ENCODE results near the gene ATP6AP2. TPM values are rescaled to one million over a fixed set of nuclear protein-coding genes. Genes with fewer than 3 reads are reported as not detected.

The ATP6AP2 gene
- polyA plus RNA-seq, 1 of the 3 experiments (the other 2 are of a cell fraction), result 160 TPM

DNA sequence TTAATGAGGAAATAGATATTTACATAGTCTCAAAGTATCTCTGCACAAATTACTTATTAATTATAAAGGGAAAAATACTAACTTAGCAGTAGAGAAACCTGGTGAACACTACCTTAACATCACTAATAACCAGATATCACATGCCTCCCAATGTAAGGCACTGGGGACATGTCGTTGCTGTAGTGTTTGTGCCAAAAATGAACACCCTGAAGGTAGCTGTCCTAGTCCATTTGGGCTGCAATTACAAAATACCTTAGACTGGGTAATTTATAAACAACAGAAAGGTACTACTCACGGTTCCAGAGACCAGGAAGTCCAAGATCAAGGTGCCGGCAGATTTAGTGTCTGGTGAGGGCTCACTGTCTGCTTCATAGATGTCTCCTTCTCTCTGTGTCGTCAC is 31.7 kb downstream of the ATP6AP2 start:
- H3K4me3 ChIP-seq (ENCODE audit: low read depth in 2 of 2, low read length in 1 of 2), result no peak overlapping the region
- H3K27ac ChIP-seq (ENCODE audit: low read depth in 2 of 2, low read length in 1 of 2), result no peak overlapping the region
- H3K27me3 ChIP-seq (ENCODE audit: insufficient read depth), result no peaks in the 10 kb centered on the region; the same call in 1 of the 2 replicates
- TF ChIP-seq GABPA (IDR thresholded peaks at IDR 0.05; ENCODE audit: low read depth) (no peak), SIN3A (IDR thresholded peaks at IDR 0.05; ENCODE audit: borderline replicate concordance, low read depth, low read length) (no peak), JUND (IDR thresholded peaks at IDR 0.05) (no peak), TEAD4 (IDR thresholded peaks at IDR 0.05; ENCODE audit: borderline replicate concordance, insufficient read depth) (no peak), EP300 (IDR thresholded peaks at IDR 0.05; ENCODE audit: borderline replicate concordance in 1 of 2, low read depth in 1 of 2, low read length in 1 of 2) (no peak), RAD21 (IDR thresholded peaks at IDR 0.05; ENCODE audit: low read length) (no peak), FOXJ3 (CRISPR knock-in tag; IDR thresholded peaks at IDR 0.05) (no peak), RCOR1 (IDR thresholded peaks at IDR 0.05; ENCODE audit: low read length) (no peak)
- TF ChIP-seq, protein P1, sequence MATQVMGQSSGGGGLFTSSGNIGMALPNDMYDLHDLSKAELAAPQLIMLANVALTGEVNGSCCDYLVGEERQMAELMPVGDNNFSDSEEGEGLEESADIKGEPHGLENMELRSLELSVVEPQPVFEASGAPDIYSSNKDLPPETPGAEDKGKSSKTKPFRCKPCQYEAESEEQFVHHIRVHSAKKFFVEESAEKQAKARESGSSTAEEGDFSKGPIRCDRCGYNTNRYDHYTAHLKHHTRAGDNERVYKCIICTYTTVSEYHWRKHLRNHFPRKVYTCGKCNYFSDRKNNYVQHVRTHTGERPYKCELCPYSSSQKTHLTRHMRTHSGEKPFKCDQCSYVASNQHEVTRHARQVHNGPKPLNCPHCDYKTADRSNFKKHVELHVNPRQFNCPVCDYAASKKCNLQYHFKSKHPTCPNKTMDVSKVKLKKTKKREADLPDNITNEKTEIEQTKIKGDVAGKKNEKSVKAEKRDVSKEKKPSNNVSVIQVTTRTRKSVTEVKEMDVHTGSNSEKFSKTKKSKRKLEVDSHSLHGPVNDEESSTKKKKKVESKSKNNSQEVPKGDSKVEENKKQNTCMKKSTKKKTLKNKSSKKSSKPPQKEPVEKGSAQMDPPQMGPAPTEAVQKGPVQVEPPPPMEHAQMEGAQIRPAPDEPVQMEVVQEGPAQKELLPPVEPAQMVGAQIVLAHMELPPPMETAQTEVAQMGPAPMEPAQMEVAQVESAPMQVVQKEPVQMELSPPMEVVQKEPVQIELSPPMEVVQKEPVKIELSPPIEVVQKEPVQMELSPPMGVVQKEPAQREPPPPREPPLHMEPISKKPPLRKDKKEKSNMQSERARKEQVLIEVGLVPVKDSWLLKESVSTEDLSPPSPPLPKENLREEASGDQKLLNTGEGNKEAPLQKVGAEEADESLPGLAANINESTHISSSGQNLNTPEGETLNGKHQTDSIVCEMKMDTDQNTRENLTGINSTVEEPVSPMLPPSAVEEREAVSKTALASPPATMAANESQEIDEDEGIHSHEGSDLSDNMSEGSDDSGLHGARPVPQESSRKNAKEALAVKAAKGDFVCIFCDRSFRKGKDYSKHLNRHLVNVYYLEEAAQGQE (IDR thresholded peaks at IDR 0.05; ENCODE audit: low read depth, low read length), result no peak
- no peaks in the 10 kb centered on the region for H3K4me1 ChIP-seq (ENCODE audit: control insufficient read depth in 1 of 2, insufficient read depth in 2 of 2, low read depth in 1 of 2, low read length in 1 of 2)
- H3K36me3 ChIP-seq (replicated peaks in 1 of 2; ENCODE audit: control insufficient read depth in 1 of 2, insufficient read depth in 2 of 2, low read length in 1 of 2), result no peaks in the 10 kb centered on the region
- POLR2A ChIA-PET, result no interaction called here
- CTCF ChIA-PET, result no interaction called here
- H2AFZ ChIP-seq (ENCODE audit: low read depth), result no peak overlapping the region
- no peak overlapping the region for H3K9ac ChIP-seq
- no peak for DNase-seq
- H3K9me3 ChIP-seq, result no peaks in the 10 kb centered on the region
- peaks cover 10% of the 10 kb centered on the region for H3F3A ChIP-seq (replicated peaks; ENCODE audit: insufficient read depth)
- no peaks in the 10 kb centered on the region for H3K79me2 ChIP-seq (ENCODE audit: insufficient read depth)
- no peaks in the 10 kb centered on the region for H4K20me1 ChIP-seq (ENCODE audit: insufficient read depth)
- H3K4me2 ChIP-seq, result no peak overlapping the region
- 43% methylated on average over 4 of the region's 4 CpGs for WGBS (ENCODE audit: low lambda C conversion rate)
- H3K9me2 ChIP-seq, result no peaks in the 10 kb centered on the region

DNA sequence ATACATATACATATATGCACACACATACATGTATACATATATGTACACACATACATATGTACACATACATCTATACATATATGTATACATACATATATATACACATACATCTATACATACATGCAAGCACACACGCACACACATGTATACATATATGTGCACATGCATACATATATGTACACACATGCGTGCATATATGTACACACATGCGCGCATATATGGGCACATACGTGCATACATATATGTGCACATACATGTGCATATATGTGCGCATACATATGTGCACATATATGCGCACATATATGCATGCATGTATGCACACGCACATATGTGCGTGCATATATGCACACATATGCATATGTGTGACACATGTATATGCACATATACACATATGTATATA is 35.2 kb downstream of the ATP6AP2 start:
- H3K27me3 ChIP-seq (ENCODE audit: insufficient read depth), result peaks cover 3% of the 10 kb centered on the region; the same call in 1 of the 2 replicates
- DNase-seq, result no peak
- no peak overlapping the region for H2AFZ ChIP-seq (ENCODE audit: low read depth)
- H3K9ac ChIP-seq, result no peak overlapping the region
- H3K36me3 ChIP-seq (replicated peaks in 1 of 2; ENCODE audit: control insufficient read depth in 1 of 2, insufficient read depth in 2 of 2, low read length in 1 of 2), result no peaks in the 10 kb centered on the region
- H3K27ac ChIP-seq (ENCODE audit: low read depth in 2 of 2, low read length in 1 of 2), result no peak overlapping the region
- H3K9me3 ChIP-seq, result no peaks in the 10 kb centered on the region
- WGBS (ENCODE audit: low lambda C conversion rate), result 74% methylated on average over 9 of the region's 9 CpGs
- H3F3A ChIP-seq (replicated peaks; ENCODE audit: insufficient read depth), result peaks cover 10% of the 10 kb centered on the region
- ChIA-PET CTCF (no interaction called here), POLR2A (no interaction called here)
- H3K4me2 ChIP-seq, result no peak overlapping the region
- no peaks in the 10 kb centered on the region for H3K9me2 ChIP-seq
- no peaks in the 10 kb centered on the region for H3K79me2 ChIP-seq (ENCODE audit: insufficient read depth)
- no peak overlapping the region for H3K4me3 ChIP-seq (ENCODE audit: low read depth in 2 of 2, low read length in 1 of 2)
- H4K20me1 ChIP-seq (ENCODE audit: insufficient read depth), result no peaks in the 10 kb centered on the region
- H3K4me1 ChIP-seq (ENCODE audit: control insufficient read depth in 1 of 2, insufficient read depth in 2 of 2, low read depth in 1 of 2, low read length in 1 of 2), result no peaks in the 10 kb centered on the region
- no peak for TF ChIP-seq MEF2A (IDR thresholded peaks at IDR 0.05; ENCODE audit: borderline replicate concordance, low read depth)
- no peak for TF ChIP-seq EP300 (IDR thresholded peaks at IDR 0.05; ENCODE audit: borderline replicate concordance in 1 of 2, low read depth in 1 of 2, low read length in 1 of 2)
- TF ChIP-seq CHD2 (IDR thresholded peaks at IDR 0.05; ENCODE audit: low read length, partially characterized antibody), result no peak
- no peak for TF ChIP-seq NFIC (IDR thresholded peaks at IDR 0.05; ENCODE audit: borderline replicate concordance)
- TF ChIP-seq TEAD4 (IDR thresholded peaks at IDR 0.05; ENCODE audit: borderline replicate concordance, insufficient read depth), result no peak
- TF ChIP-seq GATA2 (CRISPR knock-in tag; IDR thresholded peaks at IDR 0.05), result no peak
- TF ChIP-seq, protein P1 (IDR thresholded peaks at IDR 0.05; ENCODE audit: low read depth, low read length), result no peak
- TF ChIP-seq SIN3A (IDR thresholded peaks at IDR 0.05; ENCODE audit: borderline replicate concordance, low read depth, low read length), result no peak
- TF ChIP-seq FOXJ3 (CRISPR knock-in tag; IDR thresholded peaks at IDR 0.05), result no peak
- no peak for TF ChIP-seq GABPA (IDR thresholded peaks at IDR 0.05; ENCODE audit: low read depth)
- no peak for TF ChIP-seq MXI1 (IDR thresholded peaks at IDR 0.05; ENCODE audit: low read depth, low read length)
- TF ChIP-seq, protein P2, sequence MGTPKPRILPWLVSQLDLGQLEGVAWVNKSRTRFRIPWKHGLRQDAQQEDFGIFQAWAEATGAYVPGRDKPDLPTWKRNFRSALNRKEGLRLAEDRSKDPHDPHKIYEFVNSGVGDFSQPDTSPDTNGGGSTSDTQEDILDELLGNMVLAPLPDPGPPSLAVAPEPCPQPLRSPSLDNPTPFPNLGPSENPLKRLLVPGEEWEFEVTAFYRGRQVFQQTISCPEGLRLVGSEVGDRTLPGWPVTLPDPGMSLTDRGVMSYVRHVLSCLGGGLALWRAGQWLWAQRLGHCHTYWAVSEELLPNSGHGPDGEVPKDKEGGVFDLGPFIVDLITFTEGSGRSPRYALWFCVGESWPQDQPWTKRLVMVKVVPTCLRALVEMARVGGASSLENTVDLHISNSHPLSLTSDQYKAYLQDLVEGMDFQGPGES (IDR thresholded peaks at IDR 0.05; ENCODE audit: low read depth, low read length), result no peak
- no peak for TF ChIP-seq POLR2AphosphoS5 (IDR thresholded peaks at IDR 0.05; ENCODE audit: low read depth, low read length)
- no peak for TF ChIP-seq RCOR1 (IDR thresholded peaks at IDR 0.05; ENCODE audit: low read length)
- TF ChIP-seq, protein P3, sequence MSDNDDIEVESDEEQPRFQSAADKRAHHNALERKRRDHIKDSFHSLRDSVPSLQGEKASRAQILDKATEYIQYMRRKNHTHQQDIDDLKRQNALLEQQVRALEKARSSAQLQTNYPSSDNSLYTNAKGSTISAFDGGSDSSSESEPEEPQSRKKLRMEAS (IDR thresholded peaks at IDR 0.05; ENCODE audit: low read depth), result no peak
- no peak for TF ChIP-seq YY1 (IDR thresholded peaks at IDR 0.05; ENCODE audit: low read depth)
